MM.1S (cell line): ENCODE data around the gene UBE2QL1.
A peak's percentile ranks its signal among the peaks of the same experiment; 100 is the strongest.

ENCODE experiments used
- DNase-seq: peaks from one replicate; pipeline ENCODE4 v3.0.0-alpha.2; 2015
- H2AFZ ChIP-seq: fragments of 300-600 bp; sonication (generic); 2 replicates; pipeline ENCODE4 v1.6.0; 2016; ENCODE audit warnings: antibody characterized with exemption, low read length
- H3F3A ChIP-seq: fragments of 300-600 bp; sonication (generic); 2 replicates; pipeline ENCODE4 v1.6.1; 2016; ENCODE audit warnings: mild to moderate bottlenecking, antibody characterized with exemption, low read length, moderate library complexity, mixed read lengths; ENCODE audit not compliant: insufficient read depth
- H3K27ac ChIP-seq: fragments of 300-600 bp; sonication (generic); 2 replicates; pipeline ENCODE4 v1.5.1; 2016; ENCODE audit warnings: mild to moderate bottlenecking, low read length
- H3K27me3 ChIP-seq: fragments of 300-600 bp; sonication (generic); replicated peaks from 2 replicates; pipeline ENCODE4 v1.6.0; 2016; ENCODE audit warnings: low read length; ENCODE audit not compliant: insufficient read depth
- H3K36me3 ChIP-seq: fragments of 300-600 bp; sonication (generic); replicated peaks from 2 replicates; pipeline ENCODE4 v1.6.1; 2016; ENCODE audit warnings: mild to moderate bottlenecking, low read length, mixed read lengths; ENCODE audit not compliant: insufficient read depth
- H3K4me1 ChIP-seq: fragments of 300-600 bp; sonication (generic); 2 replicates; pipeline ENCODE4 v1.6.1; 2016; ENCODE audit warnings: low read length, mixed read lengths
- H3K4me2 ChIP-seq: fragments of 300-600 bp; sonication (generic); 2 replicates; pipeline ENCODE4 v1.6.0; 2016; ENCODE audit warnings: low read depth, low read length
- H3K4me3 ChIP-seq: fragments of 300-600 bp; sonication (generic); 2 replicates; pipeline ENCODE4 v1.5.1; 2016; ENCODE audit warnings: low read length, mixed read lengths
- H3K79me2 ChIP-seq: fragments of 300-600 bp; sonication (generic); 2 replicates; pipeline ENCODE4 v1.6.1; 2016; ENCODE audit warnings: mixed run types, low read length, mixed read lengths
- H3K9ac ChIP-seq: fragments of 300-600 bp; sonication (generic); 2 replicates; pipeline ENCODE4 v1.6.1; 2016; ENCODE audit warnings: low read length, mixed read lengths
- H3K9me2 ChIP-seq: fragments of 300-600 bp; sonication (generic); replicated peaks from 2 replicates; pipeline ENCODE4 v1.6.1; 2016; ENCODE audit warnings: mild to moderate bottlenecking, low read length, mixed read lengths; ENCODE audit not compliant: insufficient read depth
- H3K9me3 ChIP-seq: fragments of 300-600 bp; sonication (generic); replicated peaks from 2 replicates; pipeline ENCODE4 v1.6.1; 2016; ENCODE audit warnings: mild to moderate bottlenecking, low read length, mixed read lengths; ENCODE audit not compliant: insufficient read depth
- H4K20me1 ChIP-seq: fragments of 300-600 bp; sonication (generic); 2 replicates; pipeline ENCODE4 v1.6.1; 2016; ENCODE audit warnings: mild to moderate bottlenecking, low read length, moderate library complexity, mixed read lengths; ENCODE audit not compliant: insufficient read depth
- CTCF ChIP-seq: fragments of 300-600 bp; sonication (generic); IDR thresholded peaks from 2 replicates; pipeline ENCODE4 v1.5.1; 2016; ENCODE audit warnings: antibody characterized with exemption, low read length, mixed read lengths
- EZH2 ChIP-seq: fragments of 300-600 bp; sonication (generic); optimal IDR thresholded peaks from 2 replicates; pipeline ENCODE3; 2017; ENCODE audit warnings: low read depth, mild to moderate bottlenecking, antibody characterized with exemption, low read length, mixed read lengths
- EZH2phosphoT487 ChIP-seq: fragments of 300-600 bp; sonication (generic); IDR thresholded peaks from 2 replicates; pipeline ENCODE4 v1.6.1; 2018; ENCODE audit warnings: antibody characterized with exemption, low read length

The UBE2QL1 gene

GRCh38 chr5:6494939-6495338, 46.3 kb downstream of the UBE2QL1 start:
- no peaks in the 10 kb centered on the region for H3K27me3 ChIP-seq
- peaks cover 26% of the 10 kb centered on the region for H3F3A ChIP-seq
- peak overlapping the region; percentile 53 for H3K9ac ChIP-seq
- peaks cover 36% of the 10 kb centered on the region for H3K79me2 ChIP-seq
- H3K4me3 ChIP-seq, result no peak overlapping the region
- TF ChIP-seq CTCF, result no peak
- no peaks in the 10 kb centered on the region for H3K9me3 ChIP-seq
- no peak for DNase-seq
- peaks cover 12% of the 10 kb centered on the region; the same call in 1 of the 2 replicates for H3K36me3 ChIP-seq
- H2AFZ ChIP-seq, result no peak overlapping the region
- H3K9me2 ChIP-seq, result no peaks in the 10 kb centered on the region
- H3K4me2 ChIP-seq, result peak overlapping the region; percentile 43; the same call in 1 of the 2 replicates
- peak overlapping the region; percentile 91 for H3K27ac ChIP-seq
- H4K20me1 ChIP-seq, result no peaks in the 10 kb centered on the region
- H3K4me1 ChIP-seq, result peaks cover 61% of the 10 kb centered on the region

GRCh38 chr5:6495433-6496206, 47.0 kb downstream of the UBE2QL1 start:
- H3K9me3 ChIP-seq, result no peaks in the 10 kb centered on the region
- H3K4me2 ChIP-seq, result peak overlapping the region; percentile 43
- peaks cover 31% of the 10 kb centered on the region for H3K79me2 ChIP-seq
- no peaks in the 10 kb centered on the region for H3K27me3 ChIP-seq
- peaks cover 26% of the 10 kb centered on the region for H3F3A ChIP-seq
- no peaks in the 10 kb centered on the region for H4K20me1 ChIP-seq
- no peaks in the 10 kb centered on the region for H3K9me2 ChIP-seq
- peak overlapping the region; percentile 1; the same call in 1 of the 2 replicates for H3K4me3 ChIP-seq
- H3K4me1 ChIP-seq, result peaks cover 61% of the 10 kb centered on the region
- no peak overlapping the region for H2AFZ ChIP-seq
- H3K9ac ChIP-seq, result peak overlapping the region; percentile 53
- H3K27ac ChIP-seq, result peak overlapping the region; percentile 91
- H3K36me3 ChIP-seq, result peaks cover 12% of the 10 kb centered on the region; the same call in 1 of the 2 replicates
- DNase-seq, result no peak
- TF ChIP-seq EZH2, result no peak
- TF ChIP-seq EZH2phosphoT487, result no peak
- no peak for TF ChIP-seq CTCF

DNA sequence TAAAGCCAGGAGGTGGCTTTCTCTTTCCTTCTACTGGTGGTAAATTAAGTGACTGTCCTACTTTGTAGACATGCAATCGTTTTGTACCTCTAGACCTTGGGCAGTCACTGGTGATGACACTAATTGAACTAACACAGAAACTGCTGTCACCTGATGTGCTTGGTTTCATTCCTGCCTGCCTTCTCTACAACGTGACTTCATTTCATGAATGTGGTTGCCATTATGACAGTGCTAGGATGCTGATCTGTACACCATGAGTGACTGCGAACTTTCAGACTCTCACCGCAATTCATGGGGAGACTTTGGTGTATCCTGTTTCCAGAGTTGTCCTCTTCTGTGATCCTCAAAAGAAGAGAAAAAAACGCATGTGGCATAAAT, 47.5 kb downstream of the UBE2QL1 start:
- Histone ChIP-seq H3K9ac (peak overlapping the region; percentile 53; the same call in 1 of the 2 replicates), H4K20me1 (no peaks in the 10 kb centered on the region), H3K4me2 (peak overlapping the region; percentile 43), H3K9me2 (no peaks in the 10 kb centered on the region), H2AFZ (no peak overlapping the region), H3K36me3 (peaks cover 8% of the 10 kb centered on the region; the same call in 1 of the 2 replicates), H3K27me3 (no peaks in the 10 kb centered on the region), H3K4me3 (no peak overlapping the region), H3K79me2 (peaks cover 25% of the 10 kb centered on the region), H3K9me3 (no peaks in the 10 kb centered on the region), H3K4me1 (peaks cover 58% of the 10 kb centered on the region), H3K27ac (peak overlapping the region; percentile 91), H3F3A (peaks cover 26% of the 10 kb centered on the region)
- DNase-seq, result peak; percentile 89
- no peak for TF ChIP-seq CTCF
- no peak for TF ChIP-seq EZH2phosphoT487
- no peak for TF ChIP-seq EZH2
